HL-60 (cell line): ENCODE results near the gene DMD.

ENCODE experiments used
- DNase-seq, 2 experiments: peaks; one replicate each; pipeline ENCODE4 v3.0.0-alpha.2; 2010 to 2020; ENCODE audit warnings: low read depth in 1 of 2, low spot score in 1 of 2
- H3K27ac ChIP-seq: fragments of 250-450 bp; sonication (Bioruptor Pico); replicated peaks from 2 replicates; pipeline ENCODE4 v1.5.1; 2020; ENCODE audit warnings: mild to moderate bottlenecking, moderate library complexity
- H3K27me3 ChIP-seq: fragments of 250-450 bp; sonication (Bioruptor Pico); 2 replicates; pipeline ENCODE4 v1.5.1; 2021; ENCODE audit warnings: mild to moderate bottlenecking, moderate library complexity; ENCODE audit not compliant: insufficient read depth, poor library complexity, severe bottlenecking
- H3K4me3 ChIP-seq: replicated peaks from 2 replicates; pipeline ENCODE4 v1.5.1; 2011; ENCODE audit warnings: mild to moderate bottlenecking, control low read depth, low read length; ENCODE audit not compliant: insufficient read depth
- CTCF ChIP-seq: IDR thresholded peaks from one replicate; pipeline ENCODE4 v1.5.1; 2011; ENCODE audit warnings: low read length, control low read depth, inconsistent platforms; ENCODE audit not compliant: insufficient read depth
- GABPA ChIP-seq: IDR thresholded peaks from 2 replicates; pipeline ENCODE4 v1.6.1; 2012; ENCODE audit warnings: low read depth
- POLR2AphosphoS5 ChIP-seq: IDR thresholded peaks from 2 replicates; pipeline ENCODE4 v1.6.1; 2012; ENCODE audit warnings: low read depth
- SPI1 ChIP-seq: IDR thresholded peaks from 2 replicates; pipeline ENCODE4 v1.6.1; 2012; ENCODE audit warnings: low read depth, mild to moderate bottlenecking, borderline replicate concordance
- TF ChIP-seq, protein P1 (sequence below): IDR thresholded peaks from 2 replicates; pipeline ENCODE4 v1.6.1; 2012; ENCODE audit warnings: low read depth; ENCODE audit not compliant: insufficient replicate concordance

DMD gene

DNA sequence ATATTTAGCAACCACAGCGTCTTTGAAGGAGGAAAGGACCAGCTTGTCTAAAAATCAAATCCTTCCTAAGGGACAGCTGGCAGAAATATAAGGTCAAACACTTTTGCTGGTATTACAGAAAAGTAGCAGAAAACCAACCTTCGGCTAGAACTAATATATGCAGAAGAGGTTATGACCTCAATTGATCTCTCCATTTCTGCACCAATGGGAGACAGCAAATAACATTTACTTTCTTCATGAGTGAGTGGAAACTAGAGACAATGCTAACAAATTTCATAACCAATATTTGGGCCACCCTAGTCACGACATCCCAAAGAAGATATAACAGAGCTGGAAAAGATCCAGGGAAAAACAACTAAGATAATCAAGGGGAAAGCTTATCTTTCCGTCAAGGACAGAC lies 1892.5 kb downstream of the DMD start:
- no peak overlapping the region for H3K27ac ChIP-seq
- DNase-seq = no peak

DNA sequence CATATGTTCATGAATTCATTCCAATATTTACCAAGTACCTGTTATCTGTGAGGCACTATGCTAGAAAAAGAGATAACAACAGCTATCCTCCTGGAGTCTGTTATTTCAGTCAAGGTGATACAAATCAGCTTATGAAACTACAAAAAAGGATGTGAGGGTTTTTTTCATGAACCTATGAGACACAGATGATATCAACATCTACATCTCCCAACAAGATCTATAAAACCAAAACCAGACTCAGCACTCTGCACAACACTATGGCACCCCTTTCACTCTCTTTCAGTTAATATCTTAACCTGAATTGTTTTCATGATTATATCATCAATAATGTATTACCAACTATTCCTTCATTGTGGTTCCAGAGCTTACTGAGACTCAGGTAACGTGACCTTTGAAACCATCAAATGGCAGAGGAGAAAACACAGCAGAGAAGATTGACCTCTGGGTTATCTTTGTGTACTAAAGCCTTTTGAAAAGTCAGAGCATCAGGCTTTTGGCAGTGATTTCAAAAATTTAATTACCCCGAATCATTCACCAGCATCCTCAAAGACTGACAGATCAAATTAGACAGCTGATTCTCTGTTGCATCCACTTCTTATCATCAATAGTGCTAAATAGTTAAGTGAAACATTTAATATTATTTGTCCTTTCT lies 1894.9 kb downstream of the DMD start:
- Histone ChIP-seq H3K27ac (no peak overlapping the region), H3K27me3 (no peaks in the 10 kb centered on the region)

More for the DNA sequence above, 1892.5 kb downstream of the DMD start:
- H3K4me3 ChIP-seq = no peak overlapping the region
- TF ChIP-seq GABPA (no peak), CTCF (no peak), SPI1 (no peak), POLR2AphosphoS5 (no peak)
- TF ChIP-seq, protein P1, sequence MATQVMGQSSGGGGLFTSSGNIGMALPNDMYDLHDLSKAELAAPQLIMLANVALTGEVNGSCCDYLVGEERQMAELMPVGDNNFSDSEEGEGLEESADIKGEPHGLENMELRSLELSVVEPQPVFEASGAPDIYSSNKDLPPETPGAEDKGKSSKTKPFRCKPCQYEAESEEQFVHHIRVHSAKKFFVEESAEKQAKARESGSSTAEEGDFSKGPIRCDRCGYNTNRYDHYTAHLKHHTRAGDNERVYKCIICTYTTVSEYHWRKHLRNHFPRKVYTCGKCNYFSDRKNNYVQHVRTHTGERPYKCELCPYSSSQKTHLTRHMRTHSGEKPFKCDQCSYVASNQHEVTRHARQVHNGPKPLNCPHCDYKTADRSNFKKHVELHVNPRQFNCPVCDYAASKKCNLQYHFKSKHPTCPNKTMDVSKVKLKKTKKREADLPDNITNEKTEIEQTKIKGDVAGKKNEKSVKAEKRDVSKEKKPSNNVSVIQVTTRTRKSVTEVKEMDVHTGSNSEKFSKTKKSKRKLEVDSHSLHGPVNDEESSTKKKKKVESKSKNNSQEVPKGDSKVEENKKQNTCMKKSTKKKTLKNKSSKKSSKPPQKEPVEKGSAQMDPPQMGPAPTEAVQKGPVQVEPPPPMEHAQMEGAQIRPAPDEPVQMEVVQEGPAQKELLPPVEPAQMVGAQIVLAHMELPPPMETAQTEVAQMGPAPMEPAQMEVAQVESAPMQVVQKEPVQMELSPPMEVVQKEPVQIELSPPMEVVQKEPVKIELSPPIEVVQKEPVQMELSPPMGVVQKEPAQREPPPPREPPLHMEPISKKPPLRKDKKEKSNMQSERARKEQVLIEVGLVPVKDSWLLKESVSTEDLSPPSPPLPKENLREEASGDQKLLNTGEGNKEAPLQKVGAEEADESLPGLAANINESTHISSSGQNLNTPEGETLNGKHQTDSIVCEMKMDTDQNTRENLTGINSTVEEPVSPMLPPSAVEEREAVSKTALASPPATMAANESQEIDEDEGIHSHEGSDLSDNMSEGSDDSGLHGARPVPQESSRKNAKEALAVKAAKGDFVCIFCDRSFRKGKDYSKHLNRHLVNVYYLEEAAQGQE = no peak
- H3K27me3 ChIP-seq = no peaks in the 10 kb centered on the region

DNA sequence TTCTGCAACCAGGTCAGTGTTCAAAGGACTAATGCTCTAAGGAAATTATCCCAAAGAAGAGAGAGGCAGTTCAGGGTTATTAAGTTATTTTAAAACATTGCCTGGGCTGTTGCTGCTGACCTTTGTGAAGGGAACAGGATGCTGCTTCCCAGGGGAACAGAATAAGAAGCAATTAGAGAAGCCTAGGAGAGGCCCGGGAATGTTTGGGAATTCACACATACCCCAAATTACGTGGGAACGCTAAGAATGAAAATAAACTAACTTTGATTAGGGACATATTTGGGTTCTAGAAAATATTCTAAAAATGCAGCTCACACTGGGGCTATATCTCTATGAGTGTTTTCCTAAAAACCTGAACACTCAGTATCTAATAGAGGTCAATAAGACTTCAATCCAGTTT lies 1896.4 kb downstream of the DMD start:
- Histone ChIP-seq H3K27ac (no peak overlapping the region), H3K4me3 (no peak overlapping the region), H3K27me3 (no peaks in the 10 kb centered on the region)
- TF ChIP-seq GABPA (no peak), SPI1 (no peak), POLR2AphosphoS5 (no peak), CTCF (no peak)
- TF ChIP-seq, protein P1 = no peak
- no peak for DNase-seq

More for the DNA sequence above, 1894.9 kb downstream of the DMD start:
- DNase-seq = no peak
- TF ChIP-seq SPI1 (no peak), CTCF (no peak), POLR2AphosphoS5 (no peak), GABPA (no peak)
- TF ChIP-seq, protein P1 = no peak
- H3K4me3 ChIP-seq = no peak overlapping the region
